GM23338 (cell line): ENCODE data around the gene TRMT13. TPM values are rescaled to one million over a fixed set of nuclear protein-coding genes. Genes with fewer than 3 reads are reported as not detected.
A peak's percentile ranks its signal among the peaks of the same experiment; 100 is the strongest.

Experiments
- ATAC-seq: fragments of 200-7000 bp; cut with Tn5 transposase; 3 replicates; pipeline ENCODE4 v1.9.1; 2020
- DNase-seq: peaks from one replicate; pipeline ENCODE4 v3.0.0-alpha.2; 2015; ENCODE audit warnings: low spot score
- H2AFZ ChIP-seq: fragments of 200-600 bp; sonication (generic); 2 replicates; pipeline ENCODE4 v1.8.0; 2016; ENCODE audit warnings: antibody characterized with exemption, mild to moderate bottlenecking, moderate library complexity
- H3F3A ChIP-seq: fragments of 200-600 bp; sonication (generic); replicated peaks from 2 replicates; pipeline ENCODE4 v1.8.0; 2017; ENCODE audit warnings: antibody characterized with exemption, mixed run types, low read depth
- H3K27ac ChIP-seq: fragments of 200-600 bp; sonication (generic); 2 replicates; pipeline ENCODE4 v1.6.1; 2016; ENCODE audit warnings: low read depth
- H3K27me3 ChIP-seq: fragments of 200-600 bp; sonication (generic); 2 replicates; pipeline ENCODE4 v1.8.0; 2016; ENCODE audit warnings: mild to moderate bottlenecking, mixed run types, moderate library complexity; ENCODE audit not compliant: insufficient read depth
- H3K36me3 ChIP-seq: fragments of 200-600 bp; sonication (generic); 2 replicates; pipeline ENCODE4 v1.8.0; 2016; ENCODE audit warnings: mild to moderate bottlenecking; ENCODE audit not compliant: insufficient read depth
- H3K4me1 ChIP-seq: fragments of 200-600 bp; sonication (generic); 2 replicates; pipeline ENCODE4 v1.8.0; 2016; ENCODE audit warnings: mild to moderate bottlenecking, moderate library complexity; ENCODE audit not compliant: insufficient read depth
- H3K4me2 ChIP-seq: fragments of 200-600 bp; sonication (generic); 2 replicates; pipeline ENCODE4 v1.7.1; 2017; ENCODE audit warnings: mixed run types
- H3K4me3 ChIP-seq: fragments of 200-600 bp; sonication (generic); 2 replicates; pipeline ENCODE4 v1.6.1; 2016; ENCODE audit warnings: mixed run types
- H3K79me2 ChIP-seq: fragments of 200-600 bp; sonication (generic); replicated peaks from 2 replicates; pipeline ENCODE4 v1.8.0; 2017; ENCODE audit warnings: mild to moderate bottlenecking; ENCODE audit not compliant: insufficient read depth
- H3K9me2 ChIP-seq: fragments of 200-600 bp; sonication (generic); 2 replicates; pipeline ENCODE4 v1.8.0; 2017; ENCODE audit not compliant: insufficient read depth
- H4K20me1 ChIP-seq: fragments of 200-600 bp; sonication (generic); replicated peaks from 2 replicates; pipeline ENCODE4 v1.8.0; 2017; ENCODE audit warnings: mild to moderate bottlenecking; ENCODE audit not compliant: insufficient read depth
- H3K27ac Mint-ChIP-seq: 2 replicates; pipeline ENCODE4 v1.8.0; 2020; ENCODE audit warnings: inconsistent platforms, mild to moderate bottlenecking, moderate library complexity, mixed read lengths
- H3K27me3 Mint-ChIP-seq: 3 replicates; pipeline ENCODE4 v1.8.0; 2022; ENCODE audit warnings: low read depth, mild to moderate bottlenecking, moderate library complexity, mixed read lengths, inconsistent platforms; ENCODE audit not compliant: insufficient read depth, poor library complexity
- H3K36me3 Mint-ChIP-seq: 3 replicates; pipeline ENCODE4 v1.8.0; 2021; ENCODE audit warnings: low read depth, mild to moderate bottlenecking, inconsistent platforms, moderate library complexity, mixed read lengths
- H3K4me1 Mint-ChIP-seq: 3 replicates; pipeline ENCODE4 v1.8.0; 2020; ENCODE audit warnings: mild to moderate bottlenecking, inconsistent platforms, mixed read lengths
- H3K4me3 Mint-ChIP-seq: 3 replicates; pipeline ENCODE4 v1.8.0; 2021; ENCODE audit warnings: moderate library complexity, mild to moderate bottlenecking, inconsistent platforms, mixed read lengths
- H3K9me3 Mint-ChIP-seq: 3 replicates; pipeline ENCODE4 v1.8.0; 2020; ENCODE audit warnings: moderate library complexity, mild to moderate bottlenecking, inconsistent platforms, mixed read lengths
- CTCF ChIP-seq, 2 experiments: fragments of 200-600 bp in 1 of 2; sonication (generic) in 1 of 2; conservative IDR thresholded peaks; 2 replicates each; pipeline versions ENCODE4 v1.5.1 to v1.6.1; 2016 to 2017; ENCODE audit warnings: antibody characterized with exemption in 2 of 2, low read depth in 2 of 2, mild to moderate bottlenecking in 2 of 2, moderate library complexity in 1 of 2
- ETS1 ChIP-seq: IDR thresholded peaks from 2 replicates; pipeline ENCODE4 v1.6.1; 2016; ENCODE audit warnings: antibody characterized with exemption
- EZH2 ChIP-seq: fragments of 200-600 bp; sonication (generic); IDR thresholded peaks from one replicate; pipeline ENCODE4 v1.8.0; 2017; ENCODE audit warnings: antibody characterized with exemption, mild to moderate bottlenecking, low read depth; ENCODE audit not compliant: unreplicated experiment
- EZH2phosphoT487 ChIP-seq: fragments of 200-600 bp; sonication (generic); IDR thresholded peaks from one replicate; pipeline ENCODE4 v1.8.1; 2018; ENCODE audit warnings: antibody characterized with exemption; ENCODE audit not compliant: unreplicated experiment
- JUNB ChIP-seq: IDR thresholded peaks from one replicate; pipeline ENCODE4 v1.6.1; 2016; ENCODE audit warnings: antibody characterized with exemption; ENCODE audit not compliant: unreplicated experiment
- POLR2AphosphoS5 ChIP-seq: IDR thresholded peaks from 2 replicates; pipeline ENCODE4 v1.6.1; 2016; ENCODE audit warnings: antibody characterized with exemption, low read depth
- REST ChIP-seq: IDR thresholded peaks from one replicate; pipeline ENCODE4 v1.6.1; 2018; ENCODE audit warnings: antibody characterized with exemption; ENCODE audit not compliant: unreplicated experiment
- ZNF114 ChIP-seq: fragments of 250-450 bp; sonication (Bioruptor Pico); IDR thresholded peaks from 2 replicates; pipeline ENCODE4 v1.5.0; 2020; ENCODE audit warnings: mild to moderate bottlenecking, moderate library complexity
- ZNF331 ChIP-seq: fragments of 250-450 bp; sonication (Bioruptor Pico); IDR thresholded peaks from 2 replicates; pipeline ENCODE4 v1.5.0; 2020; ENCODE audit warnings: low read depth, mild to moderate bottlenecking, moderate library complexity
- ZNF462 ChIP-seq: fragments of 250-450 bp; sonication (Bioruptor Pico); IDR thresholded peaks from 2 replicates; pipeline ENCODE4 v1.5.0; 2020; ENCODE audit warnings: mild to moderate bottlenecking, moderate library complexity
- polyA plus RNA-seq: library from polyadenylated mRNA; unstranded; fragments of >200 nt; fragmentation: Nextera tagmentation; extraction: Ambion mirVana; gene quantifications from 2 replicates; pipeline ENCODE4 v1.2.1, GENCODE V29; 2016
- total RNA-seq: library from RNA; depleted of rRNA; stranded (reverse); fragments of >200 nt; shearing (Covaris generic); gene quantifications from 2 replicates; pipeline ENCODE4 v1.2.3, GENCODE V29; 2014

Gene TRMT13
- total and polyA plus RNA-seq, 2 experiments from 2014 or later = 14.5 to 22.8 TPM

- Histone ChIP-seq H2AFZ (no peak overlapping the region), H3K9me2 (0 out of 2 replicates have a peak, but pooled peaks cover 3% of the 10 kb centered on the region), H3K27ac (no peak overlapping the region), H3K79me2 (no peaks in the 10 kb centered on the region), H3K4me1 (no peaks in the 10 kb centered on the region), H3K36me3 (no peaks in the 10 kb centered on the region), H3K4me2 (no peak overlapping the region), H3K4me3 (no peak overlapping the region), H4K20me1 (no peaks in the 10 kb centered on the region), H3F3A (no peaks in the 10 kb centered on the region), H3K27me3 (no peaks in the 10 kb centered on the region)
- no peak for DNase-seq
- Mint-ChIP-seq H3K9me3 (no peaks in the 10 kb centered on the region), H3K4me1 (no peaks in the 10 kb centered on the region; the same call in 2 of the 3 replicates), H3K4me3 (no peak overlapping the region), H3K27me3 (no peaks in the 10 kb centered on the region), H3K27ac (no peak overlapping the region), H3K36me3 (no peaks in the 10 kb centered on the region)
- TF ChIP-seq EZH2phosphoT487 (no peak), EZH2 (no peak), POLR2AphosphoS5 (no peak), REST (no peak), JUNB (no peak), ZNF114 (CRISPR knock-in tag) (no peak), ZNF331 (CRISPR knock-in tag) (no peak), CTCF (conservative IDR thresholded peaks at IDR 0.05; ENCODE audit: low read depth in 2 of 2) (no peak), ZNF462 (CRISPR knock-in tag) (no peak), ETS1 (no peak)
- peak; percentile 44; the same call in 2 of the 3 replicates for ATAC-seq
Observed at GRCh38 chr1:100164216-100164615, 31.3 kb downstream of the TRMT13 start.
